Sigmoid colon (tissue), 7 donors: ENCODE data around the gene AGPAT1. TPM values are rescaled to one million over a fixed set of nuclear protein-coding genes. Genes with fewer than 3 reads are reported as not detected.
A peak's percentile ranks its signal among the peaks of the same experiment; 100 is the strongest.

Source experiments
- DNase-seq: peaks from one replicate; pipeline ENCODE4 v3.0.0-alpha.2; 2019
- H3K27ac ChIP-seq, 4 donors: fragments of 200-600 bp; sonication (generic); one replicate each; pipeline ENCODE4 v1.5.1; 2016 to 2019; ENCODE audit warnings: mild to moderate bottlenecking in 1 of 4
- H3K27me3 ChIP-seq, 3 donors: fragments of 200-600 bp; sonication (generic); one replicate each; pipeline ENCODE4 v1.5.1; 2019; ENCODE audit warnings: mild to moderate bottlenecking in 1 of 3
- H3K36me3 ChIP-seq, 4 donors: fragments of 200-600 bp; sonication (generic); one replicate each; pipeline ENCODE4 v1.5.1; 2016 to 2019
- H3K4me1 ChIP-seq, 4 donors: fragments of 200-600 bp; sonication (generic); one replicate each; pipeline ENCODE4 v1.5.1; 2017 to 2019
- H3K4me3 ChIP-seq, 4 donors: fragments of 200-600 bp; sonication (generic); one replicate each; pipeline ENCODE4 v1.5.1; 2017 to 2019; ENCODE audit warnings: mild to moderate bottlenecking in 2 of 4, moderate library complexity in 1 of 4
- H3K9me3 ChIP-seq, 4 donors: fragments of 200-600 bp in 3 of 4; sonication (generic) in 3 of 4; one replicate each; pipeline versions ENCODE4 v1.5.1 to v1.6.1; 2013 to 2019
- EP300 ChIP-seq, 4 donors: sonication (generic); formaldehyde crosslinking; IDR thresholded peaks; one replicate each; pipeline ENCODE4 v1.6.1; 2017; ENCODE audit warnings: antibody characterized with exemption in 4 of 4
- POLR2A ChIP-seq, 2 donors: fragments of 450-650 bp; IDR thresholded peaks; one replicate each; pipeline ENCODE4 v1.6.1; 2016; ENCODE audit warnings: antibody characterized with exemption in 2 of 2, mild to moderate bottlenecking in 2 of 2, moderate library complexity in 2 of 2
- POLR2AphosphoS5 ChIP-seq, 4 donors: sonication (generic); formaldehyde crosslinking; IDR thresholded peaks; one replicate each; pipeline ENCODE4 v1.6.1; 2017; ENCODE audit warnings: antibody characterized with exemption in 4 of 4
- WGBS, 2 donors: extraction: QIAGEN DNeasy Blood & Tissue Kit; methylation state at CpG; one replicate each; pipeline ENCODE4 v1.1.7; 2013; 5-methylcytosine and 5-hydroxymethylcytosine counted together
- intact Hi-C: fragments of 100-400 bp; cut with DNase I; formaldehyde crosslinking; loops from one replicate; pipeline ENCODE4 v1.15.1; 2023
- polyA plus RNA-seq, 3 donors: library from polyadenylated mRNA; stranded (reverse); fragments of 200-250 nt; gene quantifications; one replicate each; pipeline ENCODE4 v1.2.3, GENCODE V29; 2013
- total RNA-seq, 4 donors: library from RNA; depleted of rRNA; stranded (reverse); fragments of >200 nt; gene quantifications; one replicate each; pipeline ENCODE4 v1.1.0, GENCODE V29; 2016
- TF ChIP-seq, protein P1 (sequence below), 4 experiments: fragments of 450-650 bp in 3 of 4; fragments of 200-600 bp in 1 of 4; IDR thresholded peaks; one replicate each; pipeline ENCODE4 v1.5.1; 2016 to 2019; ENCODE audit warnings: antibody characterized with exemption in 4 of 4, mild to moderate bottlenecking in 3 of 4, moderate library complexity in 2 of 4
- donor health status: healthy with polysubstance abuse.
- donor health status: Bipolar disorder and iron deficiency.
- donor health status: healthy.

AGPAT1 gene
- total and polyA plus RNA-seq, 7 donors = 32.4 to 54.2 (median 37.9) TPM

DNA sequence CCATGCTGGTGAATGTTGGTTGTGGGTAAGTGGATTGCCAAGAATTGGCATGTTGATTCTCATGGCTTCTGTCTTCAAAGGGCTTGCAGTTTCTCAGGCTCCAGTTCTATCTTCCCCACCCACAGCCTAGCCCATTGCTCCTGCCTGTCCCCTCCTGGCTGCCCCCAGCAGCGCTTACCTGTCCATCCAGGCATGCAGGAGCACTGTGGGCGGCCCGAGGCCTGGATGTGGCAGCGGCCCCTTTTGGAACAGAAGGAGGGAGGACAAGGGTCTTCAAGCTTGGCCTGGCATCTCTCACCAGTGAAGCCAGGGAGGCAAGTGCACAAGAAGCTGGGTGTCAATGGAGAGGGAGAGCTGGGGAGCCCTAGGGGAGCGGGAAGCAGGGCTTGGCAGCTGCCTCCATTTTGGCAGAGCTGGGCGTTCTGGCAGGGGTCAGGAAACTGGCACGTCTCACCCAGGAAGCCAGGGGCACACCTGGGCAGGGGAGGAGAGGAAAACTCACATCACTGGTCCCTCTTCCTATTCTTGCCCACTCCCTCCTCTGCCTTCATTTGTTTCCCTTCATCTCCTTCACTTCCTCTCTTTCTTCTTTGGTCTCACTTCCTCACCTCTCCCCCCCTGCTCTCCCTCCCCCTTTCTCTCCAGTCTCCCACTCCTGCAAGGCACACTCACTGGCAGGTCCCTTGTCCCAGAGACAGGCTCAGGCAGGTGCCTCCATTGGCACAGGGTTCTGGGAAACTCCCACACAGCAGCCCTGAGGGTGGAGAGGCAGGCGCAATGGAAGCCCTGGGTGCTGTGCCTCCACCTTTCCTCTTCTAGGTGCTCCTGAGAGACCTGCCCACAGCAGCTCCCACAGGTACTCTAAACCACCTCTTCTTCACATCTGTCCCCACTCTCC, 46.7 kb upstream of the AGPAT1 start:
- no peaks in the 10 kb centered on the region for H3K9me3 ChIP-seq
- peak overlapping the region in 2 of 4 donors; percentile 21 to 38 for H3K27ac ChIP-seq
- peak overlapping the region in 1 of 4 donors; percentile 9 for H3K4me3 ChIP-seq
- H3K27me3 ChIP-seq = peaks cover 0 to 5% (median 0%) of the 10 kb centered on the region in 3 donors
- 80 to 91% methylated on average over 8 of the region's 8 CpGs for WGBS, 2 donors
- DNase-seq = no peak
- TF ChIP-seq POLR2A (IDR thresholded peaks at IDR 0.05) (no peak), EP300 (IDR thresholded peaks at IDR 0.05) (no peak), POLR2AphosphoS5 (IDR thresholded peaks at IDR 0.05) (no peak)
- TF ChIP-seq, protein P1, sequence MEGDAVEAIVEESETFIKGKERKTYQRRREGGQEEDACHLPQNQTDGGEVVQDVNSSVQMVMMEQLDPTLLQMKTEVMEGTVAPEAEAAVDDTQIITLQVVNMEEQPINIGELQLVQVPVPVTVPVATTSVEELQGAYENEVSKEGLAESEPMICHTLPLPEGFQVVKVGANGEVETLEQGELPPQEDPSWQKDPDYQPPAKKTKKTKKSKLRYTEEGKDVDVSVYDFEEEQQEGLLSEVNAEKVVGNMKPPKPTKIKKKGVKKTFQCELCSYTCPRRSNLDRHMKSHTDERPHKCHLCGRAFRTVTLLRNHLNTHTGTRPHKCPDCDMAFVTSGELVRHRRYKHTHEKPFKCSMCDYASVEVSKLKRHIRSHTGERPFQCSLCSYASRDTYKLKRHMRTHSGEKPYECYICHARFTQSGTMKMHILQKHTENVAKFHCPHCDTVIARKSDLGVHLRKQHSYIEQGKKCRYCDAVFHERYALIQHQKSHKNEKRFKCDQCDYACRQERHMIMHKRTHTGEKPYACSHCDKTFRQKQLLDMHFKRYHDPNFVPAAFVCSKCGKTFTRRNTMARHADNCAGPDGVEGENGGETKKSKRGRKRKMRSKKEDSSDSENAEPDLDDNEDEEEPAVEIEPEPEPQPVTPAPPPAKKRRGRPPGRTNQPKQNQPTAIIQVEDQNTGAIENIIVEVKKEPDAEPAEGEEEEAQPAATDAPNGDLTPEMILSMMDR (IDR thresholded peaks at IDR 0.05) = no peak
- intact Hi-C loops = no loop called here
- H3K4me1 ChIP-seq = no peaks in the 10 kb centered on the region
- no peaks in the 10 kb centered on the region for H3K36me3 ChIP-seq

DNA sequence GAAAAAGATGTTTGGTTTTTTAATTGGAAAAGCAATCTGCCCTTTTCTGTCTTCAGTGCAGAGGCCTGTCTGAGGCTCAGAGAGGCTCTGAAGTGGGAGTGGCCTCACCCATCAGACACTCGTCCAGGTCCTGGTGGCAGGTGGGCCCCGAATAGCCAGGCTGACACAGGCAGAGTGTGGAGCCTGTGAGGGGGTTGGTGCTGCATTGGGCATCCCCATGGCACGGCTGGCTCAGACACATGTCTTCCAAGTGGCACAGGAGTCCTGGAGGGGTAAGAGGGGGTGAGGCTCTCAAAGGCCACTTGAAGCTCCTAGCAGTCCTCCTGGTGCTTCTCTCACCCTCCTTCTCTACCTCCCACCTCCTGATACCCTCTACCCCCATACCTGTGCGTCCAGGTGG, 44.1 kb upstream of the AGPAT1 start:
- 63 to 79% methylated on average over 4 of the region's 4 CpGs for WGBS, 2 donors
- peak; percentile 55 for DNase-seq
- no peaks in the 10 kb centered on the region for H3K36me3 ChIP-seq

DNA sequence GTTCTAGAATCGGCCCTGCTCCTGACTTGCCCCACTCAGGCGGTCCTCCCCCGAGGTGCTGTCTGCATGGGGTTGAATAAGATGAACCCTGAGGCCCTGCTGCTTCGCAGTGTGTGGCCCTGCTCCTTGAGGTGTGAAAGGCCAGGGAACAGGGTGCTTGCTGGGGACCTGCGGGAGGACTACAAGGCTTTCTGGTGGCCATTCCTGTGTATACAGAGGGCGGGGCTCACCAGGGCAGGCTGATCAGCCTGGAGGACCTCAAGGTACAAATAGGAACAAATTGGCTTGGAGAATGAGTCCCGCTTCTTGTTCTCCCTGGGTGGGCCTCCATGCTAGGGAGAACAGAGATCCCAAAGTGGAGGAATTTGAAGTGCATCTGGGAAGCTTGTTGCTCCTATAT, 42.3 kb upstream of the AGPAT1 start:
- no peaks in the 10 kb centered on the region for H3K9me3 ChIP-seq
- no peaks in the 10 kb centered on the region for H3K36me3 ChIP-seq
- no peak overlapping the region for H3K4me3 ChIP-seq
- peaks cover 0 to 5% (median 0%) of the 10 kb centered on the region in 3 donors for H3K27me3 ChIP-seq
- no peak overlapping the region for H3K27ac ChIP-seq
- no peak for DNase-seq
- 72 to 77% methylated on average over 7 of the region's 7 CpGs for WGBS, 2 donors
- H3K4me1 ChIP-seq = no peaks in the 10 kb centered on the region
- intact Hi-C loops = no loop called here
- TF ChIP-seq POLR2AphosphoS5 (IDR thresholded peaks at IDR 0.05) (no peak), POLR2A (IDR thresholded peaks at IDR 0.05) (no peak), EP300 (IDR thresholded peaks at IDR 0.05) (no peak)
- TF ChIP-seq, protein P1 (IDR thresholded peaks at IDR 0.05) = no peak

More for the DNA sequence above, 44.1 kb upstream of the AGPAT1 start:
- H3K4me3 ChIP-seq = no peak overlapping the region
- TF ChIP-seq, protein P1 (IDR thresholded peaks at IDR 0.05) = no peak
- no peak for TF ChIP-seq POLR2AphosphoS5 (IDR thresholded peaks at IDR 0.05)
- no peak for TF ChIP-seq EP300 (IDR thresholded peaks at IDR 0.05)
- no peak for TF ChIP-seq POLR2A (IDR thresholded peaks at IDR 0.05)
- no peaks in the 10 kb centered on the region for H3K4me1 ChIP-seq
- intact Hi-C loops = no loop called here
- H3K27me3 ChIP-seq = peaks cover 0 to 5% (median 0%) of the 10 kb centered on the region in 3 donors
- no peaks in the 10 kb centered on the region for H3K9me3 ChIP-seq
- H3K27ac ChIP-seq = no peak overlapping the region

DNA sequence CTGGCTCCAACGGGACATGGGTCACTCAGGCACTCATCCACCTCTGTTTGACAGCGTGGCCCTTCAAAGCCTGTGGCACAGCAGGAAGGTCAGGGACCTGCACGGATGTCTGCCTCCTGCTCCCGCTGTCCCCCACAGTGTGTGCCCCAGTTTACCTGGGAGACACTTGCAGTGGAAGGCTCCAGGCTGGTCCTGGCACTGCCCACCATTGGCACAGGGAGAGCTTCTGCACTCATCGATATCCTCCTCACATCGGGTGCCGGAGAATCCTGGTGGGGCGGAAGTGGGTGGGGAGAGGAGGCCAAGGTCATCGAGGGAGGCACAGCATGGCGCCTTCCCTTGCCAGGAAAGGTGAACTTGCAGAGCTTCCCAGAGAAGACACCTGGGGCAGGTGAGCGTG, 41.1 kb upstream of the AGPAT1 start:
- H3K36me3 ChIP-seq = no peaks in the 10 kb centered on the region

More for the DNA sequence above, 41.1 kb upstream of the AGPAT1 start:
- TF ChIP-seq POLR2A (IDR thresholded peaks at IDR 0.05) (no peak), POLR2AphosphoS5 (IDR thresholded peaks at IDR 0.05) (no peak), EP300 (IDR thresholded peaks at IDR 0.05) (no peak)
- TF ChIP-seq, protein P1 (IDR thresholded peaks at IDR 0.05) = no peak
- Histone ChIP-seq H3K27ac (no peak overlapping the region), H3K9me3 (no peaks in the 10 kb centered on the region), H3K4me3 (no peak overlapping the region), H3K27me3 (peaks cover 0 to 5% (median 0%) of the 10 kb centered on the region in 3 donors), H3K4me1 (no peaks in the 10 kb centered on the region)
- 92% methylated on average over 11 of the region's 11 CpGs for WGBS, 2 donors
- peak; percentile 40 for DNase-seq
- intact Hi-C loops = no loop called here
